Left renal pelvis (tissue), 4 donors: Measurements from ENCODE around the gene RAB27B. TPM values are rescaled to one million over a fixed set of nuclear protein-coding genes. Genes with fewer than 3 reads are reported as not detected.
"Not testable (repeated sequence)": the region's sequence is repeated elsewhere in the genome, so short reads cannot be mapped to it uniquely, and the experiment has no call there.

Experiments
- DNase-seq, 4 donors: peaks; one replicate each; pipeline ENCODE4 v3.0.0-alpha.2; 2013; ENCODE audit warnings: low read depth in 4 of 4, low spot score in 3 of 4
- polyA plus RNA-seq, 4 donors: library from polyadenylated mRNA; unstranded; fragments of 120-200 nt; gene quantifications; one replicate each; pipeline ENCODE4 v1.2.1, GENCODE V29; 2013; ENCODE audit not compliant: insufficient read length in 4 of 4

The RAB27B gene
- polyA plus RNA-seq, 4 donors: 0.56 to 6.2 (median 5.6) TPM

GRCh38 chr18:54813977-54814565 lies 14.2 kb upstream of the RAB27B start:
- DNase-seq: no peak

GRCh38 chr18:54815086-54815485 lies 13.2 kb upstream of the RAB27B start:
- no peak for DNase-seq

GRCh38 chr18:54820785-54821275 lies 7.4 kb upstream of the RAB27B start:
- DNase-seq: not testable (repeated sequence)

GRCh38 chr18:54822872-54823845 lies 5.1 kb upstream of the RAB27B start:
- no peak for DNase-seq

- no peak for DNase-seq
Measured at GRCh38 chr18:54824761-54825160, 3.5 kb upstream of the RAB27B start.

GRCh38 chr18:54825601-54826344 lies 2.5 kb upstream of the RAB27B start:
- no peak for DNase-seq

GRCh38 chr18:54828986-54829385 lies 709 bp downstream of the RAB27B start:
- no peak for DNase-seq

- DNase-seq: no peak
Measured at GRCh38 chr18:54829856-54830255, 1.6 kb downstream of the RAB27B start.

- DNase-seq: no peak
Measured at GRCh38 chr18:54830260-54830659, 2.0 kb downstream of the RAB27B start.

GRCh38 chr18:54830866-54831265 lies 2.6 kb downstream of the RAB27B start:
- DNase-seq: no peak

- no peak for DNase-seq
Measured at GRCh38 chr18:54835944-54836343, 7.7 kb downstream of the RAB27B start.

- no peak for DNase-seq
Measured at GRCh38 chr18:54843314-54843713, 15.0 kb downstream of the RAB27B start.

- no peak for DNase-seq
Measured at GRCh38 chr18:54845787-54846186, 17.5 kb downstream of the RAB27B start.

- DNase-seq: no peak
Measured at GRCh38 chr18:54848121-54848520, 19.8 kb downstream of the RAB27B start.

- no peak for DNase-seq
Measured at GRCh38 chr18:54849683-54850082, 21.4 kb downstream of the RAB27B start.

GRCh38 chr18:54850598-54850997 lies 22.3 kb downstream of the RAB27B start:
- DNase-seq: no peak

GRCh38 chr18:54852780-54853675 lies 24.8 kb downstream of the RAB27B start:
- DNase-seq: no peak

GRCh38 chr18:54855050-54855449 lies 26.8 kb downstream of the RAB27B start:
- not testable (repeated sequence) for DNase-seq

- no peak for DNase-seq
Measured at GRCh38 chr18:54856105-54856646, 27.9 kb downstream of the RAB27B start.

GRCh38 chr18:54857499-54857898 lies 29.2 kb downstream of the RAB27B start:
- DNase-seq: no peak
